Measurements from ENCODE around the gene PSMD1. TPM values are rescaled to one million over a fixed set of nuclear protein-coding genes. Genes with fewer than 3 reads are reported as not detected.

Gene PSMD1
- total RNA-seq, 1 donor = 40.3 TPM

GRCh38 chr2:231104115-231104713, 47.5 kb downstream of the PSMD1 start:
- Histone ChIP-seq H3K9me3 (ENCODE audit: low read depth, low read length) (peaks cover 4% of the 10 kb centered on the region), H3K4me3 (ENCODE audit: low read length) (no peak overlapping the region), H3K4me1 (ENCODE audit: insufficient read depth, low read length) (no peaks in the 10 kb centered on the region), H3K27me3 (ENCODE audit: insufficient read depth, low read length) (no peaks in the 10 kb centered on the region)

- Histone ChIP-seq H3K27me3 (ENCODE audit: insufficient read depth, low read length) (no peaks in the 10 kb centered on the region), H3K9me3 (ENCODE audit: low read depth, low read length) (no peaks in the 10 kb centered on the region), H3K4me1 (ENCODE audit: insufficient read depth, low read length) (no peaks in the 10 kb centered on the region), H3K4me3 (ENCODE audit: low read length) (no peak overlapping the region)
Observed at GRCh38 chr2:231110551-231110950, 53.9 kb downstream of the PSMD1 start.

- no peaks in the 10 kb centered on the region for H3K4me1 ChIP-seq (ENCODE audit: insufficient read depth, low read length)
- H3K4me3 ChIP-seq (ENCODE audit: low read length) = no peak overlapping the region
- H3K9me3 ChIP-seq (ENCODE audit: low read depth, low read length) = no peaks in the 10 kb centered on the region
- H3K27me3 ChIP-seq (ENCODE audit: insufficient read depth, low read length) = no peaks in the 10 kb centered on the region
Observed at GRCh38 chr2:231111987-231112386, 55.3 kb downstream of the PSMD1 start.

GRCh38 chr2:231113489-231113888, 56.8 kb downstream of the PSMD1 start:
- H3K4me1 ChIP-seq (ENCODE audit: insufficient read depth, low read length) = no peaks in the 10 kb centered on the region
- no peaks in the 10 kb centered on the region for H3K9me3 ChIP-seq (ENCODE audit: low read depth, low read length)
- no peaks in the 10 kb centered on the region for H3K27me3 ChIP-seq (ENCODE audit: insufficient read depth, low read length)
- no peak overlapping the region for H3K4me3 ChIP-seq (ENCODE audit: low read length)

GRCh38 chr2:231115651-231116050, 59.0 kb downstream of the PSMD1 start:
- no peaks in the 10 kb centered on the region for H3K9me3 ChIP-seq (ENCODE audit: low read depth, low read length)
- H3K4me3 ChIP-seq (ENCODE audit: low read length) = no peak overlapping the region
- H3K4me1 ChIP-seq (ENCODE audit: insufficient read depth, low read length) = no peaks in the 10 kb centered on the region
- no peaks in the 10 kb centered on the region for H3K27me3 ChIP-seq (ENCODE audit: insufficient read depth, low read length)

- Histone ChIP-seq H3K4me3 (ENCODE audit: low read length) (no peak overlapping the region), H3K4me1 (ENCODE audit: insufficient read depth, low read length) (no peaks in the 10 kb centered on the region), H3K27me3 (ENCODE audit: insufficient read depth, low read length) (no peaks in the 10 kb centered on the region), H3K9me3 (ENCODE audit: low read depth, low read length) (no peaks in the 10 kb centered on the region)
Observed at GRCh38 chr2:231117148-231117547, 60.5 kb downstream of the PSMD1 start.

- Histone ChIP-seq H3K9me3 (ENCODE audit: low read depth, low read length) (no peaks in the 10 kb centered on the region), H3K27me3 (ENCODE audit: insufficient read depth, low read length) (no peaks in the 10 kb centered on the region), H3K4me3 (ENCODE audit: low read length) (no peak overlapping the region), H3K4me1 (ENCODE audit: insufficient read depth, low read length) (no peaks in the 10 kb centered on the region)
Observed at GRCh38 chr2:231117922-231118613, 61.4 kb downstream of the PSMD1 start.

GRCh38 chr2:231118614-231118942, 61.9 kb downstream of the PSMD1 start:
- Histone ChIP-seq H3K4me3 (ENCODE audit: low read length) (no peak overlapping the region), H3K27me3 (ENCODE audit: insufficient read depth, low read length) (no peaks in the 10 kb centered on the region), H3K9me3 (ENCODE audit: low read depth, low read length) (no peaks in the 10 kb centered on the region), H3K4me1 (ENCODE audit: insufficient read depth, low read length) (peaks cover 4% of the 10 kb centered on the region)

GRCh38 chr2:231123362-231123898, 66.8 kb downstream of the PSMD1 start:
- Histone ChIP-seq H3K4me3 (ENCODE audit: low read length) (no peak overlapping the region), H3K9me3 (ENCODE audit: low read depth, low read length) (no peaks in the 10 kb centered on the region), H3K4me1 (ENCODE audit: insufficient read depth, low read length) (peaks cover 5% of the 10 kb centered on the region), H3K27me3 (ENCODE audit: insufficient read depth, low read length) (no peaks in the 10 kb centered on the region)

GRCh38 chr2:231124838-231125568, 68.3 kb downstream of the PSMD1 start, which contains the start of gene HTR2B:
TSS of gene HTR2B (minus strand) at chr2:231125042. CDS start at chr2:231123764, 1,278 bp downstream.
- no peaks in the 10 kb centered on the region for H3K9me3 ChIP-seq (ENCODE audit: low read depth, low read length)
- H3K4me1 ChIP-seq (ENCODE audit: insufficient read depth, low read length) = peaks cover 5% of the 10 kb centered on the region
- no peaks in the 10 kb centered on the region for H3K27me3 ChIP-seq (ENCODE audit: insufficient read depth, low read length)
- H3K4me3 ChIP-seq (ENCODE audit: low read length) = no peak within 1 kb of the TSS

GRCh38 chr2:231126123-231126522, 69.5 kb downstream of the PSMD1 start:
- Histone ChIP-seq H3K27me3 (ENCODE audit: insufficient read depth, low read length) (no peaks in the 10 kb centered on the region), H3K4me3 (ENCODE audit: low read length) (no peak overlapping the region), H3K4me1 (ENCODE audit: insufficient read depth, low read length) (peaks cover 5% of the 10 kb centered on the region), H3K9me3 (ENCODE audit: low read depth, low read length) (no peaks in the 10 kb centered on the region)

- H3K4me1 ChIP-seq (ENCODE audit: insufficient read depth, low read length) = peaks cover 5% of the 10 kb centered on the region
- no peak overlapping the region for H3K4me3 ChIP-seq (ENCODE audit: low read length)
- H3K27me3 ChIP-seq (ENCODE audit: insufficient read depth, low read length) = no peaks in the 10 kb centered on the region
- no peaks in the 10 kb centered on the region for H3K9me3 ChIP-seq (ENCODE audit: low read depth, low read length)
Observed at GRCh38 chr2:231127480-231127879, 70.8 kb downstream of the PSMD1 start.

GRCh38 chr2:231127936-231128335, 71.3 kb downstream of the PSMD1 start:
- no peaks in the 10 kb centered on the region for H3K9me3 ChIP-seq (ENCODE audit: low read depth, low read length)
- H3K27me3 ChIP-seq (ENCODE audit: insufficient read depth, low read length) = no peaks in the 10 kb centered on the region
- no peak overlapping the region for H3K4me3 ChIP-seq (ENCODE audit: low read length)
- peaks cover 5% of the 10 kb centered on the region for H3K4me1 ChIP-seq (ENCODE audit: insufficient read depth, low read length)

- Histone ChIP-seq H3K27me3 (ENCODE audit: insufficient read depth, low read length) (no peaks in the 10 kb centered on the region), H3K4me1 (ENCODE audit: insufficient read depth, low read length) (peaks cover 2% of the 10 kb centered on the region), H3K4me3 (ENCODE audit: low read length) (no peak overlapping the region), H3K9me3 (ENCODE audit: low read depth, low read length) (no peaks in the 10 kb centered on the region)
Observed at GRCh38 chr2:231128541-231128940, 71.9 kb downstream of the PSMD1 start.

- Histone ChIP-seq H3K4me1 (ENCODE audit: insufficient read depth, low read length) (no peaks in the 10 kb centered on the region), H3K9me3 (ENCODE audit: low read depth, low read length) (no peaks in the 10 kb centered on the region), H3K27me3 (ENCODE audit: insufficient read depth, low read length) (no peaks in the 10 kb centered on the region), H3K4me3 (ENCODE audit: low read length) (no peak overlapping the region)
Observed at GRCh38 chr2:231129216-231129615, 72.5 kb downstream of the PSMD1 start.

Data from mononuclear cell (primary cell).